GM12878 (cell line): Measurements from ENCODE around the gene SERTAD1.

Experiments used
- BCL3 ChIP-seq: IDR thresholded peaks from 2 replicates; pipeline ENCODE4 v1.6.1; 2011; ENCODE audit warnings: borderline replicate concordance, low read depth, mild to moderate bottlenecking, moderate library complexity, low read length; ENCODE audit not compliant: insufficient read depth, poor library complexity, severe bottlenecking
- EGR1 ChIP-seq, 2 experiments: IDR thresholded peaks; 1 replicate in 1 of 2; 2 replicates in 1 of 2; pipeline ENCODE4 v1.6.1; 2011 to 2012; ENCODE audit warnings: low read depth in 2 of 2, low read length in 2 of 2, borderline replicate concordance in 1 of 2, mild to moderate bottlenecking in 1 of 2, moderate library complexity in 1 of 2
- POLR2AphosphoS2 ChIP-seq: IDR thresholded peaks from 2 replicates; pipeline ENCODE4 v1.6.1; 2011; ENCODE audit warnings: low read depth, mild to moderate bottlenecking, low read length, improper control_type of control experiment, moderate library complexity
- TF ChIP-seq, protein P1 (sequence below): fragments of 450-650 bp; formaldehyde crosslinking; IDR thresholded peaks from 2 replicates; pipeline ENCODE4 v1.5.0; 2022; ENCODE audit warnings: mild to moderate bottlenecking, missing genetic modification characterization

DNA sequence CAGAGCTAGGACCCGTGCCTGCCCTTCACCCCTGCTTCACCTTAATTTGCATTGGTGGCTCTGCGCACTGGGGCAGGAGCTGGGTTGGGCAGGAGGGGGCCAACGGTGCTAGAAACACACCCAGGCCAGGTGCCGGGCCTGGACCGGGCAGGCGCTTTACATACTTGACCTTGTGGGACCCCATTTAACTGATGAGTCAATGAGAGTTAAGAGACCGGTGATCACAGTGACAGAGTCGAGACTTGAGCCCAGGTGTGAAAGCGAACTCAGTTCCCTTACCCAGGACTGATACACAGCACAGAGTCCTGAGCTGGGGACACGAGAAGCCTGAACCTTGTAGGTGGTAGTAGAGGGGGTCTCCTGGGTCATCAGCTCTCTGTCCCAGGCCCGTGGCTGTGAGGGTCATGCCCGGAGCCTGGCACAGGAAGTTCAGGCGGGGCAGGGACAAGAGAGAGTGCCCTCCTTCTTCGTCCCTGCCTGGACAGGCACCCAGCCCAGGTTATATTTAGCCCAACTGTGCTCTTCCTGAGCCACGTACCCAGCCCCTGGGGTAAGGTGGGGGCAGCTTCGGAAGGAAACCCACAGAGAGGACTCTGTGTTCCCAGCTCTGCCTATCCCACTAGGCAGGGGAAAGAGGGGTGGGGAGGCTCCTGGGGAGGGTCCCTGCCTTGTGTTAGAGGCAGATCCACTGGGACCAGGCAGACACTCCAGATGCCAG lies 14.5 kb downstream of the SERTAD1 start:
- TF ChIP-seq POLR2AphosphoS2 (no peak), BCL3 (no peak), EGR1 (IDR thresholded peaks at IDR 0.05; ENCODE audit: borderline replicate concordance in 1 of 2, low read depth in 2 of 2, low read length in 2 of 2) (no peak)
- TF ChIP-seq, protein P1, sequence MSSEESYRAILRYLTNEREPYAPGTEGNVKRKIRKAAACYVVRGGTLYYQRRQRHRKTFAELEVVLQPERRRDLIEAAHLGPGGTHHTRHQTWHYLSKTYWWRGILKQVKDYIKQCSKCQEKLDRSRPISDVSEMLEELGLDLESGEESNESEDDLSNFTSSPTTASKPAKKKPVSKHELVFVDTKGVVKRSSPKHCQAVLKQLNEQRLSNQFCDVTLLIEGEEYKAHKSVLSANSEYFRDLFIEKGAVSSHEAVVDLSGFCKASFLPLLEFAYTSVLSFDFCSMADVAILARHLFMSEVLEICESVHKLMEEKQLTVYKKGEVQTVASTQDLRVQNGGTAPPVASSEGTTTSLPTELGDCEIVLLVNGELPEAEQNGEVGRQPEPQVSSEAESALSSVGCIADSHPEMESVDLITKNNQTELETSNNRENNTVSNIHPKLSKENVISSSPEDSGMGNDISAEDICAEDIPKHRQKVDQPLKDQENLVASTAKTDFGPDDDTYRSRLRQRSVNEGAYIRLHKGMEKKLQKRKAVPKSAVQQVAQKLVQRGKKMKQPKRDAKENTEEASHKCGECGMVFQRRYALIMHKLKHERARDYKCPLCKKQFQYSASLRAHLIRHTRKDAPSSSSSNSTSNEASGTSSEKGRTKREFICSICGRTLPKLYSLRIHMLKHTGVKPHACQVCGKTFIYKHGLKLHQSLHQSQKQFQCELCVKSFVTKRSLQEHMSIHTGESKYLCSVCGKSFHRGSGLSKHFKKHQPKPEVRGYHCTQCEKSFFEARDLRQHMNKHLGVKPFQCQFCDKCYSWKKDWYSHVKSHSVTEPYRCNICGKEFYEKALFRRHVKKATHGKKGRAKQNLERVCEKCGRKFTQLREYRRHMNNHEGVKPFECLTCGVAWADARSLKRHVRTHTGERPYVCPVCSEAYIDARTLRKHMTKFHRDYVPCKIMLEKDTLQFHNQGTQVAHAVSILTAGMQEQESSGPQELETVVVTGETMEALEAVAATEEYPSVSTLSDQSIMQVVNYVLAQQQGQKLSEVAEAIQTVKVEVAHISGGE (CRISPR knock-in tag), result no peak
